Frontal cortex (tissue), 4 donors: ENCODE data around the gene NXN. TPM values are rescaled to one million over a fixed set of nuclear protein-coding genes. Genes with fewer than 3 reads are reported as not detected.
A peak's percentile ranks its signal among the peaks of the same experiment; 100 is the strongest.
"Not testable (repeated sequence)": the region's sequence is repeated elsewhere in the genome, so short reads cannot be mapped to it uniquely, and the experiment has no call there.

ENCODE experiments used
- DNase-seq, 2 donors: peaks; one replicate each; pipeline ENCODE4 v3.0.0; 2012; ENCODE audit warnings: low spot score in 2 of 2
- FAIRE-seq: peaks from 2 replicates; lab custom pipeline; 2012; peaks lifted over from hg19 to GRCh38; lab: Jason Lieb, UNC
- total RNA-seq: library from RNA; depleted of rRNA; stranded (reverse); fragments of >200 nt; gene quantifications from one replicate; pipeline ENCODE4 v1.2.3, GENCODE V29; 2014
- donor health status: control.
- donor health status: control.
- donor health status: control.

NXN gene
- total RNA-seq, 1 donor from 2014 or later = 18.3 TPM

GRCh38 chr17:792277-792676 lies 187.3 kb downstream of the NXN start:
- FAIRE-seq (no peak), DNase-seq (no peak)

GRCh38 chr17:791829-792228 lies 187.7 kb downstream of the NXN start:
- DNase-seq = no peak
- no peak for FAIRE-seq

- FAIRE-seq = not testable (repeated sequence)
Measured at GRCh38 chr17:790874-791247, 188.7 kb downstream of the NXN start.

GRCh38 chr17:789931-790873 lies 189.4 kb downstream of the NXN start:
- not testable (repeated sequence) for FAIRE-seq, DNase-seq

More at GRCh38 chr17:790874-791247, 188.7 kb downstream of the NXN start:
- not testable (repeated sequence) for DNase-seq

- no peak for FAIRE-seq
- DNase-seq = no peak
Measured at GRCh38 chr17:789160-789840, 190.3 kb downstream of the NXN start.

- FAIRE-seq = no peak
- no peak for DNase-seq
Measured at GRCh38 chr17:788551-788950, 191.0 kb downstream of the NXN start.

GRCh38 chr17:787641-788221 lies 191.8 kb downstream of the NXN start:
- FAIRE-seq = no peak

GRCh38 chr17:785901-786300 lies 193.7 kb downstream of the NXN start:
- FAIRE-seq, DNase-seq: not testable (repeated sequence)

More at GRCh38 chr17:787641-788221, 191.8 kb downstream of the NXN start:
- no peak for DNase-seq

- FAIRE-seq (no peak), DNase-seq (no peak)
Measured at GRCh38 chr17:784143-784542, 195.4 kb downstream of the NXN start.

GRCh38 chr17:781805-782731 lies 197.5 kb downstream of the NXN start, which contains the start of the genes GLOD4 and MRM3:
GLOD4 (minus strand) TSS chr17:782280; CDS start chr17:782255, 25 bp downstream.
MRM3 (plus strand) TSS chr17:782353; CDS start chr17:782379, 26 bp downstream.
- FAIRE-seq (no peak), DNase-seq (peak; percentile 95 to 96)

- no peak for DNase-seq
- FAIRE-seq = no peak
Measured at GRCh38 chr17:778096-778495, 201.5 kb downstream of the NXN start.

- FAIRE-seq = no peak
- DNase-seq = no peak
Measured at GRCh38 chr17:774313-774584, 205.3 kb downstream of the NXN start.

- FAIRE-seq (no peak), DNase-seq (no peak)
Measured at GRCh38 chr17:773467-774312, 205.9 kb downstream of the NXN start.

GRCh38 chr17:773016-773415 lies 206.6 kb downstream of the NXN start:
- FAIRE-seq = no peak
- DNase-seq = no peak

- FAIRE-seq = no peak
Measured at GRCh38 chr17:767076-767475, 212.5 kb downstream of the NXN start.

GRCh38 chr17:760371-760770 lies 219.2 kb downstream of the NXN start:
- FAIRE-seq (no peak), DNase-seq (no peak)

More at GRCh38 chr17:767076-767475, 212.5 kb downstream of the NXN start:
- DNase-seq = no peak

- no peak for FAIRE-seq
- DNase-seq = no peak
Measured at GRCh38 chr17:759964-760363, 219.6 kb downstream of the NXN start.

- FAIRE-seq, DNase-seq: not testable (repeated sequence)
Measured at GRCh38 chr17:756010-756567, 223.5 kb downstream of the NXN start.
